HG03045 (cell line): ENCODE results near the gene CAMTA1.

Source experiments
- ATAC-seq: cut with Tn5 transposase; IDR thresholded peaks from one replicate; pipeline ENCODE4 v1.9.1; 2021; ENCODE audit warnings: mild to moderate bottlenecking, moderate library complexity; ENCODE audit not compliant: unreplicated experiment

CAMTA1 gene

GRCh38 chr1:7455796-7456721 is 670.8 kb downstream of the CAMTA1 start:
- ATAC-seq, result no peak

- no peak for ATAC-seq
These were observed 671.4 kb downstream of the CAMTA1 start for GRCh38 chr1:7456722-7457082.

- no peak for ATAC-seq
These were observed 672.6 kb downstream of the CAMTA1 start for GRCh38 chr1:7457811-7458210.

- ATAC-seq, result no peak
These were observed 673.7 kb downstream of the CAMTA1 start for GRCh38 chr1:7458946-7459345.

GRCh38 chr1:7459914-7460313 is 674.7 kb downstream of the CAMTA1 start:
- no peak for ATAC-seq

- ATAC-seq, result no peak
These were observed 675.6 kb downstream of the CAMTA1 start for GRCh38 chr1:7460807-7461206.

GRCh38 chr1:7462617-7463016 is 677.4 kb downstream of the CAMTA1 start:
- no peak for ATAC-seq

GRCh38 chr1:7463526-7463925 is 678.3 kb downstream of the CAMTA1 start:
- no peak for ATAC-seq

GRCh38 chr1:7464736-7465135 is 679.5 kb downstream of the CAMTA1 start:
- ATAC-seq, result no peak

- no peak for ATAC-seq
These were observed 682.4 kb downstream of the CAMTA1 start for GRCh38 chr1:7467476-7468175.

GRCh38 chr1:7468248-7468647 is 683.0 kb downstream of the CAMTA1 start:
- ATAC-seq, result no peak

- no peak for ATAC-seq
These were observed 684.1 kb downstream of the CAMTA1 start for GRCh38 chr1:7469255-7469938.

GRCh38 chr1:7470904-7471638 is 685.8 kb downstream of the CAMTA1 start:
- no peak for ATAC-seq

- ATAC-seq, result no peak
These were observed 686.6 kb downstream of the CAMTA1 start for GRCh38 chr1:7471836-7472235.

GRCh38 chr1:7473223-7474142 is 688.2 kb downstream of the CAMTA1 start:
- no peak for ATAC-seq

GRCh38 chr1:7474143-7474490 is 688.9 kb downstream of the CAMTA1 start:
- ATAC-seq, result no peak

- ATAC-seq, result no peak
These were observed 689.7 kb downstream of the CAMTA1 start for GRCh38 chr1:7474786-7475502.

GRCh38 chr1:7475691-7476090 is 690.4 kb downstream of the CAMTA1 start:
- no peak for ATAC-seq

- no peak for ATAC-seq
These were observed 691.1 kb downstream of the CAMTA1 start for GRCh38 chr1:7476402-7476801.
